ELR (cell line): ENCODE results near the gene DUT.

Experiments
- DNase-seq: peaks from one replicate; pipeline ENCODE4 v3.0.0-alpha.2; 2015; ENCODE audit warnings: low read depth

The DUT gene

GRCh38 chr15:48330105-48330785 lies 984 bp upstream of the DUT start:
- peak; percentile 38 for DNase-seq

- DNase-seq, result peak; percentile 73
Observed at GRCh38 chr15:48331796-48332641, 790 bp downstream of the DUT start.

GRCh38 chr15:48332642-48333034 lies 1.4 kb downstream of the DUT start:
- DNase-seq, result peak; percentile 10

GRCh38 chr15:48333540-48333939 lies 2.3 kb downstream of the DUT start:
- DNase-seq, result peak; percentile 4

GRCh38 chr15:48334260-48334659 lies 3.0 kb downstream of the DUT start:
- no peak for DNase-seq

GRCh38 chr15:48336940-48337339 lies 5.7 kb downstream of the DUT start:
- DNase-seq, result peak; percentile 37

- no peak for DNase-seq
Observed at GRCh38 chr15:48337607-48338006, 6.4 kb downstream of the DUT start.

- no peak for DNase-seq
Observed at GRCh38 chr15:48340111-48340510, 8.9 kb downstream of the DUT start.

- no peak for DNase-seq
Observed at GRCh38 chr15:48343865-48344264, 12.6 kb downstream of the DUT start.

- DNase-seq, result no peak
Observed at GRCh38 chr15:48345516-48345915, 14.3 kb downstream of the DUT start.

GRCh38 chr15:48352474-48353072 lies 21.3 kb downstream of the DUT start:
- peak; percentile 77 for DNase-seq

- DNase-seq, result no peak
Observed at GRCh38 chr15:48354694-48355303, 23.6 kb downstream of the DUT start.

- peak; percentile 30 for DNase-seq
Observed at GRCh38 chr15:48355377-48355776, 24.1 kb downstream of the DUT start.

- peak; percentile 66 for DNase-seq
Observed at GRCh38 chr15:48358229-48359152, 27.3 kb downstream of the DUT start.

- peak; percentile 57 for DNase-seq
Observed at GRCh38 chr15:48360841-48361240, 29.6 kb downstream of the DUT start.

- DNase-seq, result peak; percentile 59
Observed at GRCh38 chr15:48361685-48362084, 30.5 kb downstream of the DUT start.

GRCh38 chr15:48363474-48363873 lies 32.2 kb downstream of the DUT start:
- DNase-seq, result no peak

- DNase-seq, result no peak
Observed at GRCh38 chr15:48365575-48365974, 34.3 kb downstream of the DUT start.

GRCh38 chr15:48366584-48367312 lies 35.5 kb downstream of the DUT start:
- DNase-seq, result no peak

- DNase-seq, result no peak
Observed at GRCh38 chr15:48367483-48367882, 36.3 kb downstream of the DUT start.

- DNase-seq, result peak; percentile 47
Observed at GRCh38 chr15:48370460-48370859, 39.2 kb downstream of the DUT start.
